ENCODE results near the gene OR4Q2.
"Not testable (repeated sequence)": the region's sequence is repeated elsewhere in the genome, so short reads cannot be mapped to it uniquely, and the experiment has no call there.

Gene OR4Q2

GRCh38 chr14:20001863-20002262 lies at the start of gene OR4Q2:
Gene OR4Q2 (plus strand): TSS chr14:20002163.
- no peak for DNase-seq

- DNase-seq = not testable (repeated sequence)
These were observed 32.2 kb upstream of the OR4Q2 start for GRCh38 chr14:19969735-19970134.

- no peak for DNase-seq
These were observed 27.1 kb upstream of the OR4Q2 start for GRCh38 chr14:19974844-19975243.

- DNase-seq = no peak
These were observed 26.7 kb upstream of the OR4Q2 start, which contains the start of gene OR4K15 for GRCh38 chr14:19975291-19975690. Gene OR4K15 (plus strand): TSS chr14:19975591. CDS start chr14:19975591, 0 bp downstream.

GRCh38 chr14:19993438-19993837 lies 8.5 kb upstream of the OR4Q2 start:
- no peak for DNase-seq

- DNase-seq = no peak
These were observed 356 bp downstream of the OR4Q2 start for GRCh38 chr14:20002319-20002718.

- no peak for DNase-seq
These were observed 6.2 kb downstream of the OR4Q2 start for GRCh38 chr14:20008156-20008555.

GRCh38 chr14:20019257-20019865 lies 17.4 kb downstream of the OR4Q2 start, which contains the start of gene OR4K14:
Gene OR4K14 (minus strand): TSS chr14:20019307. CDS start chr14:20015193, 4,114 bp downstream.
- DNase-seq = no peak

- no peak for DNase-seq
These were observed 29.1 kb downstream of the OR4Q2 start for GRCh38 chr14:20031058-20031457.

- DNase-seq = no peak
These were observed 33.5 kb downstream of the OR4Q2 start for GRCh38 chr14:20035449-20035848.

- DNase-seq = no peak
These were observed 34.0 kb downstream of the OR4Q2 start, which contains the start of gene OR4K13 for GRCh38 chr14:20035938-20036337. Gene OR4K13 (minus strand): TSS chr14:20036038. CDS start chr14:20034758, 1,280 bp downstream.

- no peak for DNase-seq
These were observed 42.3 kb downstream of the OR4Q2 start for GRCh38 chr14:20044243-20044642.

- DNase-seq = no peak
These were observed 46.2 kb downstream of the OR4Q2 start for GRCh38 chr14:20048202-20048601.

All from activated naive CD4-positive, alpha-beta T cell treated with Interleukin-2 at 50 U/mL for 16 hours (primary cell).